CD8-positive, alpha-beta memory T cell (primary cell): Measurements from ENCODE around the gene CRADD. TPM values are rescaled to one million over a fixed set of nuclear protein-coding genes. Genes with fewer than 3 reads are reported as not detected.
A peak's percentile ranks its signal among the peaks of the same experiment; 100 is the strongest.

Source experiments
- CTCF ChIA-PET: fragments of 350-600 bp; sonication (Branson Sonifier 250); formaldehyde crosslinking; loops from one replicate; lab custom pipeline; 2021; ENCODE audit warnings: antibody characterized with exemption; lab: Charles Lee
- POLR2A ChIA-PET: fragments of 350-600 bp; sonication (Branson Sonifier 250); formaldehyde crosslinking; loops from one replicate; lab custom pipeline; 2021; ENCODE audit warnings: antibody characterized with exemption; lab: Charles Lee
- DNase-seq, 5 donors: peaks; one replicate each; pipeline versions ENCODE4 v3.0.0 to v3.0.0-alpha.2; 2020 to 2022; ENCODE audit warnings: mixed read lengths in 1 of 5
- H3K27ac ChIP-seq: one replicate; pipeline ENCODE4 v1.7.0; 2013; ENCODE audit warnings: low read depth, mild to moderate bottlenecking, low read length, moderate library complexity
- H3K27me3 ChIP-seq: 2 replicates; pipeline ENCODE4 v1.7.0; 2013; ENCODE audit warnings: low read length, mild to moderate bottlenecking; ENCODE audit not compliant: insufficient read depth, poor library complexity, severe bottlenecking
- H3K36me3 ChIP-seq: 2 replicates; pipeline ENCODE4 v1.7.0; 2013; ENCODE audit warnings: mild to moderate bottlenecking, low read length, moderate library complexity; ENCODE audit not compliant: insufficient read depth
- H3K4me1 ChIP-seq: 2 replicates; pipeline ENCODE4 v1.7.0; 2013; ENCODE audit warnings: mild to moderate bottlenecking, low read length, moderate library complexity; ENCODE audit not compliant: insufficient read depth
- H3K4me3 ChIP-seq: 2 replicates; pipeline ENCODE4 v1.7.0; 2013; ENCODE audit warnings: mild to moderate bottlenecking, low read length
- H3K9me3 ChIP-seq: 2 replicates; pipeline ENCODE4 v1.7.0; 2013; ENCODE audit warnings: mild to moderate bottlenecking, low read length
- H3K27ac Mint-ChIP-seq, 8 donors: one replicate each; pipeline ENCODE4 v1.8.0; 2020 to 2021; ENCODE audit warnings: mixed read lengths in 8 of 8, mild to moderate bottlenecking in 6 of 8, inconsistent platforms in 3 of 8, moderate library complexity in 3 of 8
- H3K27me3 Mint-ChIP-seq, 2 donors: one replicate each; pipeline ENCODE4 v1.8.0; 2020 to 2021; ENCODE audit warnings: mixed read lengths in 2 of 2, mild to moderate bottlenecking in 1 of 2, moderate library complexity in 1 of 2
- H3K36me3 Mint-ChIP-seq, 3 donors: one replicate each; pipeline ENCODE4 v1.8.0; 2020 to 2021; ENCODE audit warnings: mixed read lengths in 3 of 3, inconsistent platforms in 1 of 3, mild to moderate bottlenecking in 1 of 3
- H3K4me1 Mint-ChIP-seq, 3 donors: one replicate each; pipeline ENCODE4 v1.8.0; 2020 to 2021; ENCODE audit warnings: mixed read lengths in 3 of 3, inconsistent platforms in 1 of 3, mild to moderate bottlenecking in 1 of 3
- H3K4me3 Mint-ChIP-seq, 7 donors: one replicate each; pipeline ENCODE4 v1.8.0; 2020 to 2021; ENCODE audit warnings: mixed read lengths in 7 of 7, mild to moderate bottlenecking in 6 of 7, moderate library complexity in 4 of 7, inconsistent platforms in 2 of 7
- H3K9me3 Mint-ChIP-seq, 5 donors: one replicate each; pipeline ENCODE4 v1.8.0; 2020 to 2022; ENCODE audit warnings: mixed read lengths in 5 of 5, mild to moderate bottlenecking in 3 of 5, moderate library complexity in 2 of 5, inconsistent platforms in 1 of 5
- polyA plus RNA-seq: library from polyadenylated mRNA; unstranded; fragments of 300-500 nt; fragmentation: Illumina TruSeq; gene quantifications from one replicate; pipeline ENCODE4 v1.2.3, GENCODE V29; 2021
- total RNA-seq, 2 experiments: library from RNA; stranded (reverse); gene quantifications; one replicate each; pipeline ENCODE4 v1.2.3, GENCODE V29; 2021

Gene CRADD
- total and polyA plus RNA-seq, 3 experiments from 2014 or later: 8.6 to 13.2 (median 11.7) TPM

- H3K27me3 Mint-ChIP-seq: peaks cover 6 to 31% of the 10 kb centered on the region in 2 donors
- no peaks in the 10 kb centered on the region for H3K36me3 ChIP-seq
- H3K36me3 Mint-ChIP-seq: peaks cover 0 to 15% (median 1%) of the 10 kb centered on the region in 3 donors
- peaks cover 11 to 17% (median 16%) of the 10 kb centered on the region in 3 donors for H3K4me1 Mint-ChIP-seq
- no peaks in the 10 kb centered on the region for H3K9me3 ChIP-seq
- peaks cover 11% of the 10 kb centered on the region for H3K4me1 ChIP-seq
- ChIA-PET POLR2A (no interaction called here), CTCF (no interaction called here)
- no peak overlapping the region for H3K4me3 ChIP-seq
- H3K4me3 Mint-ChIP-seq: no peak overlapping the region
- no peaks in the 10 kb centered on the region for H3K9me3 Mint-ChIP-seq
- H3K27me3 ChIP-seq: no peaks in the 10 kb centered on the region
- no peak for DNase-seq
- H3K27ac ChIP-seq: no peak overlapping the region
- no peak overlapping the region for H3K27ac Mint-ChIP-seq
Measured at GRCh38 chr12:93673084-93673483, 4.1 kb upstream of the CRADD start.

- Histone ChIP-seq H3K27ac (no peak overlapping the region), H3K4me1 (peaks cover 20% of the 10 kb centered on the region), H3K36me3 (no peaks in the 10 kb centered on the region), H3K27me3 (no peaks in the 10 kb centered on the region), H3K4me3 (no peak overlapping the region), H3K9me3 (no peaks in the 10 kb centered on the region)
- ChIA-PET CTCF (interaction anchor here (0.6 kb wide), 1 partner anchor 103 kb away, joined by 3 read pairs; no protein-coding TSS in a partner anchor), POLR2A (no interaction called here)
- Mint-ChIP-seq H3K4me3 (no peak overlapping the region), H3K36me3 (peaks cover 0 to 21% (median 6%) of the 10 kb centered on the region in 3 donors), H3K27ac (no peak overlapping the region), H3K4me1 (peaks cover 23 to 30% (median 29%) of the 10 kb centered on the region in 3 donors), H3K9me3 (no peaks in the 10 kb centered on the region), H3K27me3 (peaks cover 3 to 31% of the 10 kb centered on the region in 2 donors)
- no peak for DNase-seq
Measured at GRCh38 chr12:93674386-93674785, 2.8 kb upstream of the CRADD start.

- Histone ChIP-seq H3K27me3 (no peaks in the 10 kb centered on the region), H3K4me1 (peaks cover 20% of the 10 kb centered on the region), H3K27ac (peak overlapping the region; percentile 97), H3K4me3 (peak overlapping the region; percentile 75), H3K36me3 (no peaks in the 10 kb centered on the region), H3K9me3 (no peaks in the 10 kb centered on the region)
- CTCF ChIA-PET: interaction anchor here (1.1 to 1.3 kb wide), 2 partner anchors 106 to 425 kb away, joined by 4 to 7 read pairs; no protein-coding TSS in a partner anchor
- no peaks in the 10 kb centered on the region for H3K9me3 Mint-ChIP-seq
- H3K36me3 Mint-ChIP-seq: peaks cover 0 to 30% (median 8%) of the 10 kb centered on the region in 3 donors
- H3K27me3 Mint-ChIP-seq: peaks cover 2 to 23% of the 10 kb centered on the region in 2 donors
- H3K4me3 Mint-ChIP-seq: peak overlapping the region; percentile 95 to 99 (median 96)
- peak overlapping the region; percentile 76 to 100 (median 99) for H3K27ac Mint-ChIP-seq
- POLR2A ChIA-PET: interaction anchor here (0.6 to 1.4 kb wide), 7 partner anchors 106 to 1797 kb away, joined by 3 to 5 read pairs (median 4); partner anchors contain the start of genes METAP2, MRPL42 and UBE2N
- H3K4me1 Mint-ChIP-seq: peaks cover 29 to 44% (median 37%) of the 10 kb centered on the region in 3 donors
- DNase-seq: no peak
Measured at GRCh38 chr12:93676408-93677194, 574 bp upstream of the CRADD start.

- peaks cover 36 to 57% (median 47%) of the 10 kb centered on the region in 3 donors for H3K4me1 Mint-ChIP-seq
- Histone ChIP-seq H3K4me3 (no peak overlapping the region), H3K9me3 (no peaks in the 10 kb centered on the region), H3K4me1 (peaks cover 20% of the 10 kb centered on the region), H3K36me3 (no peaks in the 10 kb centered on the region), H3K27me3 (no peaks in the 10 kb centered on the region), H3K27ac (no peak overlapping the region)
- peaks cover 2 to 12% of the 10 kb centered on the region in 2 donors for H3K27me3 Mint-ChIP-seq
- ChIA-PET CTCF (interaction anchor here (0.9 kb wide), 1 partner anchor 109 kb away, joined by 3 read pairs; no protein-coding TSS in a partner anchor), POLR2A (no interaction called here)
- H3K36me3 Mint-ChIP-seq: peaks cover 0 to 31% (median 8%) of the 10 kb centered on the region in 3 donors
- no peaks in the 10 kb centered on the region for H3K9me3 Mint-ChIP-seq
- peak overlapping the region; percentile 95 to 99 (median 96) for H3K4me3 Mint-ChIP-seq
- H3K27ac Mint-ChIP-seq: peak overlapping the region; percentile 25 to 100 (median 99)
- no peak for DNase-seq
Measured at GRCh38 chr12:93678779-93679178, 1.6 kb downstream of the CRADD start.

- peaks cover 0 to 31% (median 8%) of the 10 kb centered on the region in 3 donors for H3K36me3 Mint-ChIP-seq
- POLR2A ChIA-PET: no interaction called here
- no peak for DNase-seq
- Histone ChIP-seq H3K4me3 (no peak overlapping the region), H3K27ac (no peak overlapping the region), H3K4me1 (peaks cover 26% of the 10 kb centered on the region), H3K36me3 (no peaks in the 10 kb centered on the region), H3K27me3 (no peaks in the 10 kb centered on the region), H3K9me3 (no peaks in the 10 kb centered on the region)
- peaks cover 2 to 6% of the 10 kb centered on the region in 2 donors for H3K27me3 Mint-ChIP-seq
- H3K4me1 Mint-ChIP-seq: peaks cover 40 to 64% (median 53%) of the 10 kb centered on the region in 3 donors
- H3K27ac Mint-ChIP-seq: peak overlapping the region in 7 of 8 donors; percentile 25 to 100 (median 99)
- H3K9me3 Mint-ChIP-seq: no peaks in the 10 kb centered on the region
- CTCF ChIA-PET: interaction anchor here (0.9 kb wide), 1 partner anchor 110 kb away, joined by 3 read pairs; no protein-coding TSS in a partner anchor
- H3K4me3 Mint-ChIP-seq: peak overlapping the region; percentile 29 to 99 (median 96)
Measured at GRCh38 chr12:93679308-93679925, 2.2 kb downstream of the CRADD start.

- peaks cover 31% of the 10 kb centered on the region for H3K4me1 ChIP-seq
- H3K9me3 Mint-ChIP-seq: no peaks in the 10 kb centered on the region
- ChIA-PET CTCF (no interaction called here), POLR2A (no interaction called here)
- H3K27ac Mint-ChIP-seq: peak overlapping the region in 2 of 8 donors; percentile 38 to 99
- DNase-seq: no peak
- peaks cover 46 to 70% (median 59%) of the 10 kb centered on the region in 3 donors for H3K4me1 Mint-ChIP-seq
- H3K27me3 Mint-ChIP-seq: peaks cover 2 to 5% of the 10 kb centered on the region in 2 donors
- H3K27me3 ChIP-seq: no peaks in the 10 kb centered on the region
- H3K4me3 Mint-ChIP-seq: peak overlapping the region in 2 of 7 donors; percentile 96 to 98
- H3K36me3 Mint-ChIP-seq: peaks cover 0 to 31% (median 8%) of the 10 kb centered on the region in 3 donors
- no peaks in the 10 kb centered on the region for H3K36me3 ChIP-seq
- H3K9me3 ChIP-seq: no peaks in the 10 kb centered on the region
- no peak overlapping the region for H3K4me3 ChIP-seq
- H3K27ac ChIP-seq: no peak overlapping the region
Measured at GRCh38 chr12:93680006-93680405, 2.8 kb downstream of the CRADD start.

GRCh38 chr12:93682846-93683261, 5.7 kb downstream of the CRADD start:
- Mint-ChIP-seq H3K9me3 (no peaks in the 10 kb centered on the region), H3K27me3 (no peaks in the 10 kb centered on the region), H3K27ac (peak overlapping the region in 1 of 8 donors; percentile 54), H3K4me1 (peaks cover 40 to 59% (median 48%) of the 10 kb centered on the region in 3 donors), H3K36me3 (peaks cover 0 to 22% (median 13%) of the 10 kb centered on the region in 3 donors), H3K4me3 (peak overlapping the region in 1 of 7 donors; percentile 21)
- POLR2A ChIA-PET: no interaction called here
- Histone ChIP-seq H3K4me3 (no peak overlapping the region), H3K36me3 (no peaks in the 10 kb centered on the region), H3K27me3 (no peaks in the 10 kb centered on the region), H3K27ac (no peak overlapping the region), H3K4me1 (peaks cover 22% of the 10 kb centered on the region), H3K9me3 (no peaks in the 10 kb centered on the region)
- CTCF ChIA-PET: interaction anchor here (2.0 kb wide), 1 partner anchor 419 kb away, joined by 6 read pairs; no protein-coding TSS in a partner anchor
- no peak for DNase-seq
